Smooth muscle cell (in vitro differentiated cells): Measurements from ENCODE around the gene SKIC3. TPM values are rescaled to one million over a fixed set of nuclear protein-coding genes. Genes with fewer than 3 reads are reported as not detected.
A peak's percentile ranks its signal among the peaks of the same experiment; 100 is the strongest.

Experiments
- DNase-seq: peaks from one replicate; lab custom pipeline; 2025; ENCODE audit not compliant: unreplicated experiment; lab: John Stamatoyannopoulos, UW
- H2AFZ ChIP-seq: fragments of 200-600 bp; sonication (generic); 2 replicates; pipeline ENCODE4 v1.6.0; 2016; ENCODE audit warnings: antibody characterized with exemption, low read depth, mild to moderate bottlenecking
- H3F3A ChIP-seq: fragments of 200-600 bp; sonication (generic); 2 replicates; pipeline ENCODE4 v1.6.0; 2017; ENCODE audit warnings: antibody characterized with exemption, low read depth
- H3K27ac ChIP-seq: fragments of 200-600 bp; sonication (generic); 2 replicates; pipeline ENCODE4 v1.5.1; 2016; ENCODE audit warnings: low read depth, mild to moderate bottlenecking
- H3K27me3 ChIP-seq: fragments of 200-600 bp; sonication (generic); 2 replicates; pipeline ENCODE4 v1.6.1; 2016; ENCODE audit warnings: low read depth, mild to moderate bottlenecking
- H3K36me3 ChIP-seq: fragments of 200-600 bp; sonication (generic); 2 replicates; pipeline ENCODE4 v1.5.1; 2016; ENCODE audit warnings: low read depth
- H3K4me1 ChIP-seq: fragments of 200-600 bp; sonication (generic); 2 replicates; pipeline ENCODE4 v1.5.1; 2016; ENCODE audit warnings: low read depth
- H3K4me2 ChIP-seq: fragments of 200-600 bp; sonication (generic); 2 replicates; pipeline ENCODE4 v1.6.0; 2016; ENCODE audit warnings: mild to moderate bottlenecking
- H3K4me3 ChIP-seq: fragments of 200-600 bp; sonication (generic); 2 replicates; pipeline ENCODE4 v1.5.1; 2016; ENCODE audit warnings: mild to moderate bottlenecking
- H3K79me2 ChIP-seq: fragments of 200-600 bp; sonication (generic); 2 replicates; pipeline ENCODE4 v1.6.0; 2016; ENCODE audit warnings: low read depth, mild to moderate bottlenecking
- H3K9ac ChIP-seq: fragments of 200-600 bp; sonication (generic); 2 replicates; pipeline ENCODE4 v1.6.0; 2016; ENCODE audit warnings: low read depth
- H3K9me3 ChIP-seq: fragments of 200-600 bp; sonication (generic); replicated peaks from 2 replicates; pipeline ENCODE4 v1.5.1; 2016; ENCODE audit warnings: low read depth
- H4K20me1 ChIP-seq: fragments of 200-600 bp; sonication (generic); 2 replicates; pipeline ENCODE4 v1.6.0; 2016; ENCODE audit warnings: low read depth
- CTCF ChIP-seq: fragments of 200-600 bp; sonication (generic); IDR thresholded peaks from 2 replicates; pipeline ENCODE4 v1.5.1; 2017; ENCODE audit warnings: borderline replicate concordance, mild to moderate bottlenecking, antibody characterized with exemption; ENCODE audit not compliant: insufficient read depth, poor library complexity, severe bottlenecking
- WGBS: methylation state at CpG from one replicate; pipeline ENCODE4 v1.1.7; 2016; ENCODE audit warnings: low lambda C conversion rate; 5-methylcytosine and 5-hydroxymethylcytosine counted together
- polyA plus RNA-seq: library from polyadenylated mRNA; unstranded; fragments of >200 nt; fragmentation: Nextera tagmentation; extraction: Ambion mirVana; gene quantifications from 2 replicates; pipeline ENCODE4 v1.2.1, GENCODE V29; 2016
- total RNA-seq: library from RNA; depleted of rRNA; stranded (reverse); fragments of >200 nt; gene quantifications from 2 replicates; pipeline ENCODE4 v1.2.3, GENCODE V29; 2014

SKIC3 gene
- total and polyA plus RNA-seq, 2 experiments from 2014 or later, result 34.3 to 94.9 TPM

- H3K4me2 ChIP-seq, result no peak overlapping the region
- no peaks in the 10 kb centered on the region for H4K20me1 ChIP-seq
- H3K27me3 ChIP-seq, result no peaks in the 10 kb centered on the region
- peaks cover 7% of the 10 kb centered on the region for H3K79me2 ChIP-seq
- no peak overlapping the region for H3K27ac ChIP-seq
- H3K36me3 ChIP-seq, result no peaks in the 10 kb centered on the region
- H3K9ac ChIP-seq, result no peak overlapping the region
- no peak overlapping the region for H3K4me3 ChIP-seq
- no peaks in the 10 kb centered on the region for H3K4me1 ChIP-seq
- no peak for TF ChIP-seq CTCF
- H3K9me3 ChIP-seq, result no peaks in the 10 kb centered on the region
- DNase-seq, result no peak
- no peak overlapping the region for H2AFZ ChIP-seq
- no peaks in the 10 kb centered on the region for H3F3A ChIP-seq
- WGBS, result 92% methylated on average over 5 of the region's 5 CpGs
These were observed 8.6 kb upstream of the SKIC3 start for GRCh38 chr5:95563367-95563766.

GRCh38 chr5:95562282-95562681 is 7.5 kb upstream of the SKIC3 start:
- H3K79me2 ChIP-seq, result peaks cover 13% of the 10 kb centered on the region
- no peak overlapping the region for H2AFZ ChIP-seq
- H3K9me3 ChIP-seq, result no peaks in the 10 kb centered on the region
- no peaks in the 10 kb centered on the region for H3F3A ChIP-seq
- no peaks in the 10 kb centered on the region for H4K20me1 ChIP-seq
- no peaks in the 10 kb centered on the region for H3K36me3 ChIP-seq
- WGBS, result 90% methylated on average over 1 of the region's 1 CpG
- no peaks in the 10 kb centered on the region for H3K27me3 ChIP-seq
- no peak overlapping the region for H3K4me3 ChIP-seq
- H3K27ac ChIP-seq, result no peak overlapping the region
- no peaks in the 10 kb centered on the region for H3K4me1 ChIP-seq
- TF ChIP-seq CTCF, result no peak
- no peak overlapping the region for H3K4me2 ChIP-seq
- H3K9ac ChIP-seq, result no peak overlapping the region
- DNase-seq, result no peak

- Histone ChIP-seq H3K27ac (no peak overlapping the region), H3K9me3 (no peaks in the 10 kb centered on the region), H3K79me2 (peaks cover 44% of the 10 kb centered on the region), H3K36me3 (no peaks in the 10 kb centered on the region), H3F3A (peaks cover 4% of the 10 kb centered on the region), H2AFZ (no peak overlapping the region), H3K4me3 (no peak overlapping the region), H3K4me1 (peaks cover 13% of the 10 kb centered on the region), H3K4me2 (no peak overlapping the region), H3K9ac (no peak overlapping the region), H3K27me3 (no peaks in the 10 kb centered on the region), H4K20me1 (no peaks in the 10 kb centered on the region)
- no peak for DNase-seq
- TF ChIP-seq CTCF, result no peak
- WGBS, result 93% methylated on average over 2 of the region's 2 CpGs
These were observed 3.1 kb upstream of the SKIC3 start for GRCh38 chr5:95557841-95558240.

- no peaks in the 10 kb centered on the region for H3K36me3 ChIP-seq
- peaks cover 4% of the 10 kb centered on the region for H3F3A ChIP-seq
- DNase-seq, result no peak
- H3K27me3 ChIP-seq, result no peaks in the 10 kb centered on the region
- no peaks in the 10 kb centered on the region for H3K9me3 ChIP-seq
- TF ChIP-seq CTCF, result no peak
- peaks cover 67% of the 10 kb centered on the region for H3K79me2 ChIP-seq
- peaks cover 16% of the 10 kb centered on the region for H4K20me1 ChIP-seq
- H3K4me3 ChIP-seq, result peak overlapping the region; percentile 90
- 2% methylated on average over 9 of the region's 9 CpGs for WGBS
- peaks cover 13% of the 10 kb centered on the region for H3K4me1 ChIP-seq
- peak overlapping the region; percentile 80 for H3K27ac ChIP-seq
- H3K4me2 ChIP-seq, result peak overlapping the region; percentile 93
- H3K9ac ChIP-seq, result peak overlapping the region; percentile 57
- peak overlapping the region; percentile 92 for H2AFZ ChIP-seq
These were observed 776 bp upstream of the SKIC3 start for GRCh38 chr5:95555553-95555952.
